IPS-NIHi11 (cell line): ENCODE data around the gene DNAH9.
A peak's percentile ranks its signal among the peaks of the same experiment; 100 is the strongest.

Experiments
- DNase-seq: peaks from one replicate; pipeline ENCODE4 v3.0.0; 2012; ENCODE audit warnings: mixed read lengths, low spot score

Gene DNAH9, protein sequence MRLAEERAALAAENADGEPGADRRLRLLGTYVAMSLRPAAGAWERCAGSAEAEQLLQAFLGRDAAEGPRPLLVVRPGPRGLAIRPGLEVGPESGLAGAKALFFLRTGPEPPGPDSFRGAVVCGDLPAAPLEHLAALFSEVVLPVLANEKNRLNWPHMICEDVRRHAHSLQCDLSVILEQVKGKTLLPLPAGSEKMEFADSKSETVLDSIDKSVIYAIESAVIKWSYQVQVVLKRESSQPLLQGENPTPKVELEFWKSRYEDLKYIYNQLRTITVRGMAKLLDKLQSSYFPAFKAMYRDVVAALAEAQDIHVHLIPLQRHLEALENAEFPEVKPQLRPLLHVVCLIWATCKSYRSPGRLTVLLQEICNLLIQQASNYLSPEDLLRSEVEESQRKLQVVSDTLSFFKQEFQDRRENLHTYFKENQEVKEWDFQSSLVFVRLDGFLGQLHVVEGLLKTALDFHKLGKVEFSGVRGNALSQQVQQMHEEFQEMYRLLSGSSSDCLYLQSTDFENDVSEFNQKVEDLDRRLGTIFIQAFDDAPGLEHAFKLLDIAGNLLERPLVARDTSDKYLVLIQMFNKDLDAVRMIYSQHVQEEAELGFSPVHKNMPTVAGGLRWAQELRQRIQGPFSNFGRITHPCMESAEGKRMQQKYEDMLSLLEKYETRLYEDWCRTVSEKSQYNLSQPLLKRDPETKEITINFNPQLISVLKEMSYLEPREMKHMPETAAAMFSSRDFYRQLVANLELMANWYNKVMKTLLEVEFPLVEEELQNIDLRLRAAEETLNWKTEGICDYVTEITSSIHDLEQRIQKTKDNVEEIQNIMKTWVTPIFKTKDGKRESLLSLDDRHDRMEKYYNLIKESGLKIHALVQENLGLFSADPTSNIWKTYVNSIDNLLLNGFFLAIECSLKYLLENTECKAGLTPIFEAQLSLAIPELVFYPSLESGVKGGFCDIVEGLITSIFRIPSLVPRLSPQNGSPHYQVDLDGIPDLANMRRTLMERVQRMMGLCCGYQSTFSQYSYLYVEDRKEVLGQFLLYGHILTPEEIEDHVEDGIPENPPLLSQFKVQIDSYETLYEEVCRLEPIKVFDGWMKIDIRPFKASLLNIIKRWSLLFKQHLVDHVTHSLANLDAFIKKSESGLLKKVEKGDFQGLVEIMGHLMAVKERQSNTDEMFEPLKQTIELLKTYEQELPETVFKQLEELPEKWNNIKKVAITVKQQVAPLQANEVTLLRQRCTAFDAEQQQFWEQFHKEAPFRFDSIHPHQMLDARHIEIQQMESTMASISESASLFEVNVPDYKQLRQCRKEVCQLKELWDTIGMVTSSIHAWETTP (N-terminal part only)

DNA sequence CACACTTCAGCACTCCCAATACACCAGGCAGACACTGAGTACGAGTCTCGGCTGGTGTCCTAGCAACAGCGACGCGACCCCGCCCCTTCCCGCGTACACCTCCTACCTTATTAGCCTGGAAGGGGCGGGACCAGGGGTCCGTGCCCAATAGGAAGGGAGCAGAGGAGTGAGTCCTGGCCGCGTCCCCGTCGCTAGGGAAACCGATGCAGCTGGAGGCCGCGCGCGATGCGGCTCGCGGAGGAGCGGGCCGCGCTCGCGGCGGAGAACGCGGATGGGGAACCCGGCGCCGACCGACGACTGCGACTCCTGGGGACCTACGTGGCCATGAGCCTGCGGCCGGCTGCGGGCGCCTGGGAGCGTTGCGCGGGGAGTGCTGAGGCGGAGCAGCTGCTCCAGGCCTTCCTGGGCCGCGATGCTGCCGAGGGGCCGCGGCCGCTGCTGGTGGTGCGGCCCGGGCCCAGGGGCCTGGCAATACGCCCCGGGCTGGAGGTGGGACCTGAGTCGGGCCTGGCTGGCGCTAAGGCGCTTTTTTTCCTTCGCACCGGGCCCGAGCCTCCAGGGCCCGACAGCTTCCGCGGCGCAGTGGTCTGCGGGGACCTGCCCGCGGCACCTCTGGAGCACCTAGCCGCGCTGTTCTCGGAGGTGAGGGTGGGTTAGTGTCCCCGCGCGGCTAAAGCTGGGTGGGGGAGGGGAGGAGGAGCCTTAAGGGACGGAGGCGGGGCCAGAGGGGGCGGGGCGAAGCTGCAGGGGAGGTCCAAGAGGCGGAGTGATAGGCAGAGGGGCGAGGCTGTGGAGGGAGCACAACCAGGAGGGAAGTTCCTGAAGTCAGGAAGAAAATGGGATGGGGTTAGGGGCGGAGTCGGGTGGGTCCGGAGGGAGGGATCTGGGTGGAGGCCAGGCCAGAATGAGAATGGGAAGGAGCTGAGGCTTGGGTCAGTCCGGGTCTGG, at the start of gene DNAH9:
Gene DNAH9 (plus strand): TSS at position 197 of the 948 bp plus-strand sequence. CDS start 29 bp downstream, at position 226.
- peak; percentile 92 for DNase-seq

DNA sequence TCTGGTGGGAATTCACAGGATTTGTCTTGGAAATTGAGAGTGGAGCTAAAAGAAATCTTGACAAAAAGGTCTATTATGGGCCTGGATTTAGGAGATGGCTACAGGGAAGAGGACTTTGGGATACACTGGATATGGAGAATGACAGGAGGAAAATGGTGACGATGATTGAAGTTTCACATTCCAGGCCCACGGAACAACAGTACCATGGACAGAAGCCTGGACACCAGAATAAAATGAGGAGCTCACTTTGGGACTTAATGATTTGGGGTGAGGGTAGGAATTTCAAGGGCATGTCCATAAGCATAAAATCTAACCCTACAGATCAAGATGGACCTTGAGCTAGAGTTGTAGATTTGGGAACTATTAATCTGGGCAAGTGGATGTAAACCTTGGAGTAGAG, 47.8 kb upstream of the DNAH9 start:
- no peak for DNase-seq

DNA sequence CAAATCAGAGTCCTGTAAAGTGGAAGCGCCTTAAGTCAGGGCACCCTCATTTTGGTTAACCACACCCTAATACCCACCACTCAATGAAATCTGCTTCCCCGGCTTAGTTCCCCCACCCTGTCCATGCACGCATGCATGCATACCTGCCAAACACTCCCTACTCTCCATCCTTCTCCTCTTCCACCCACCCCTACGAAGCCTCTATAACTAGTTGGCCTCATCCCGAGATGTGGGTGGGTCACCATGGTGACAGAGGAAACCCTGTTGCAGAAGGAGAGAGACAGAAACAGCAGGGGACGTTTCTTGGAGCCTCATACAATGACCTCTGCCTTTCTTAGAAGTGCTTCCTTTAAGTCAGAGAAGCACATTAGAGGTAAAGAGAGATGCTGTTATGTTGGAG, 46.8 kb upstream of the DNAH9 start:
- DNase-seq, result no peak

DNA sequence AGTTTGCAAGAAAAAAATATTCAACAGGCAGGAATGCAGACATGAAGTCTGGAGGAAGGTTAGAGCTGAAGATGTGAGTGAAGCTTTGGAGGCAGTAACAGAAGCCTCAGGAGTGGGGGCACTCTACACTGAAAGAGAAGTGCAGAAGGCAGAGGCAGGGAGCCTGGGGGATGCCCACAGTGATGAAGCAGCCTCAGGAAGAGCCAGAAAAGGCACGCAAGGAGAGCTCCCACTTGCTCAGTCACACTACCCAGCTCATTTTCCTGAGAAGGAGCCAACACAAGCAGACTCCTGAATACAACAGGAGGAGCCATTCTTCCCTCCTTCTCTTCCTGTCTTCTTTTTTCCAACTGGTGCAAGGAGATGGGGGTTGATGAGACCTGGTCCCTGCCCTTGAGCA, 45.1 kb upstream of the DNAH9 start:
- no peak for DNase-seq

DNA sequence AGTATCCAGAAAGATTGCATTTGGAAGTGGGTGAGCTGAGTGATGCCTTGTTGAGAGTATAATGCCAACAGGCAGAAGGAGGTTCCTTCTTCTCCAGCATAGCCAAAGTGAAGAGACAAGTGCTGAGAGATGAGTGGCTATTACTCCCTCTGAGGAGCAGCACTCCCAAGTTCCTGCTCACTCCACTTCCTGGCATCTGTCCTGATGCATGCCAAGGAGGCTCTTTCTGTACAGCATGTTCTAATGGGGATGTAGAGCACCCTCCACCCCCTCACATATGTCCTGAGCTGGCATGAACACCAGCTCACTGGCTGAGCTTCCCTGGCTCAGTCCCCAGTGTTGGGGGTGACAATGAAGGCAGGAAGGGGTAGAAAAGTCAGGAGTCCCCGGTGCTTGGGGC, 44.2 kb upstream of the DNAH9 start:
- DNase-seq, result no peak

DNA sequence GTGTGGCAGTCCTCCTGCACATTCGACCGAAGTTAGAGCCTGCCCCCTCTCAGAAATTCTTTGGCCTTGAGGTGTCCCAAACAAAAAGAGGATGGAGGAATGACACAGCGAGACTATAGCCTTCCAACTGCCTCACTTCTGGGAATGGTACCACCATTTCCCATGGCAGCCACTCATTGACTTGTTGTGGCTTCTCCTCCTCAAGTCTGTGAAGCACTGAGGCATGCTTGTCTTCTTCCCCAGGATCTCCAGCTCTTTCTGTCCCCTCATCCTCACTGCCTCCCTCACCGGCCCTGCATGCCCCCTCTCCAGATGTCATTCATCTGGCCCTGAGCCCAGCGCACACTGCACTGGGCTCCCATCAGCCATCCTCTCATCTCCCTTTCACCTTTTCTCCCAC, 43.7 kb upstream of the DNAH9 start:
- DNase-seq, result no peak

DNA sequence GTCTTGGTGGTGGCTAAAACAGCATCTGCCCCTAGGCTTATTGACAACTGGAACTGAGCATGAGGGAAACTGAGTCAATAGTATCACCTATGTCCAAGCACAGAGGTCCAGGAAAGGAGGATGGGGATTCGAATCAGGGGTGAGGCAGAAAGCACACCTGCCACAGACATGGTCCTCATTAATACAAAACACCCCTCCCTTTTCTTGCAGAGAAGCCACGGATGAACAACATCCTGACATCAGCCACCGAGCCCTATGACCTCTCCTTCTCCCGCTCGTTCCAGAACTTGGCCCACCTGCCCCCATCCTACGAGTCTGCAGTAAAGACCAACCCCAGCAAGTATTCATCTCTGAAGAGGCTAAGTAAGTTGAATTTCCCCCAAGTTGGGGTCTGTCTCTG, 42.7 kb upstream of the DNAH9 start:
- DNase-seq, result no peak

DNA sequence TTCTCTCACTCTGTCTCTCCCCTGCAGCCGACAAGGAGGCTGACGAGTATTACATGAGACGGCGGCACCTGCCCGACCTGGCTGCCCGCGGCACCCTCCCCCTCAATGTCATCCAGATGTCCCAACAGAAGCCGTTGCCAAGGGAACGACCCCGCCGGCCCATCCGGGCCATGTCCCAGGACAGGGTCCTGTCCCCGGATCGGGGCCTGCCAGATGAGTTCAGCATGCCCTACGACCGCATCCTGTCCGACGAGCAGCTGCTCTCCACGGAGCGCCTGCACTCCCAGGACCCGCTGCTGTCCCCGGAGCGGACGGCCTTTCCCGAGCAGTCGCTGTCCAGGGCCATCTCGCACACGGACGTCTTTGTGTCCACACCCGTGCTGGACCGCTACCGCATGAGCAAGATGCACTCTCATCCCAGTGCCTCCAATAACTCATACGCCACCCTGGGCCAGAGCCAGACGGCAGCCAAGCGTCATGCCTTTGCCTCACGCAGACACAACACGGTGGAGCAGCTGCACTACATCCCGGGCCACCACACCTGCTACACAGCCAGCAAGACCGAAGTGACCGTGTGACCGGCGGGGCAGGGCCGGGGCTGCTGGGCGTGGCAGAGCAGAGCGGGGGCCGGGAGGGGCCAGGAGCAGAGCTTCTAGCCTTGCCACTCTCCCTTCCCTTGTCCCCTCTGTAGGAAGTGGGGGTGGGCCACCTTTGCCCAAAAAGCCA, 40.4 kb upstream of the DNAH9 start:
- no peak for DNase-seq

DNA sequence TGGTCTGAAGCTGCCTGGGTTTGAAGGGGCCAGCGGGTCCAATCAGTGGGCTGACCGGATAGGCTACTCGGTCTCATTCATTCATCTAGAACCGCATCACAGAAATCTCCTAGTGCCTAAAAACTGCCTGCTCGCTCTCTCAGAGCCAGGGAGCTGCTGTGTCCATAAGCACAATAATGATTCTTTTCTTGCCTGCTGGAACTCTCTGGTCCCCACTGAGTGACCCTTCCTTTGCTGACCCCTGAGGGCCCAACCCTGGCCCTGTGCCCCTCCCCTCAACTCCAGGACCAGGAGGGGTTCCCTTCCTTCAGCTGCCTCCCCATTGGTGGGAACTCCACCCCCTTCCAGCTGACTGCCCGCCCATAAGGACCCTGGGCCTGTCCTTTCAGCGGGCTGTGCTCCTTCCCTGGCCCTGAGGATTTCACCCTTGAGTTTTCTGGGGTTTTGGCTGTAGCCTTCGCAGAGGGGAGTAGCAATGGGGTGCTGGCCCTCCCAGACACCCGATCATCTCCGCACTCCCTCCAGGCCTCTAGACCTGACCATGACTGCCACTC, 39.5 kb upstream of the DNAH9 start:
- peak; percentile 22 for DNase-seq

DNA sequence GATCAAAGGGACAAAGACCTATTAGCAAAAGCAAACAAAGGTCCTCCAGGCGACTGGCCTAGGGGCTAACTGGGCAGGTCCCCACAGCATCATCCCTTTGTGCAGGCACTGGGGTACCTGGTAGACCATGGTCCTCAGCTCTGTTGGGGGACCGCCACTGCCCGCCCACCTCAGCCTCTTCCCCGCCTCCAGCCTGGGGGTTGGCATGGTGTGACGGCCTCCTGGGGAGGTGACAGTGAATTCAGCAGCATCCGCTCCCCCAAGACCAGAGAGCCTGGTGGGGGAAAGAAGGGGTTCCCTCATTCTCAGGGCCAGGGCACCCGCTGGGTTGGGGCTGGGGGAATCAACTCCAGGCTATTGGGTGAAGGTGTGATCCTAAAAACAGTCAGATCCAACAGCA, 38.7 kb upstream of the DNAH9 start:
- no peak for DNase-seq

DNA sequence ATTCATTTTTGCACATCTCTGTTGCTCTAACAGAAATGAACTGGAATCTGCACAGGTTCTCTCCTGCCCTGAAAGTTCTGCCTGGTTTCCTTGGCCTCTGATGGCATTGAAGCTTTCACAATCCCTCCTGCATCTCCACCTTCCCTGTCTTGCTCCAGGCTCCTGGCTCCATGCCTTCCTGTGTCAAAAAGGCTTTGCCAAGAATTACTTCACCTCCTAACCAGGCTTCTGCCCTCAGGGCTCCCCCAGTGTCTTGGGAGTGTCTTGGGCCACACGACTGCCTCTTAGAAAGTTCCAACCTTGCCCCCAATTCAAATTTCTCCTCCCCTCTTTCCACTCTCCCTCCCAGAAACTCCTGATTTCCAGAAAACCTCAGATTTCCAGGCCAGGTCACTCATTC, 37.0 kb upstream of the DNAH9 start:
- DNase-seq, result no peak

DNA sequence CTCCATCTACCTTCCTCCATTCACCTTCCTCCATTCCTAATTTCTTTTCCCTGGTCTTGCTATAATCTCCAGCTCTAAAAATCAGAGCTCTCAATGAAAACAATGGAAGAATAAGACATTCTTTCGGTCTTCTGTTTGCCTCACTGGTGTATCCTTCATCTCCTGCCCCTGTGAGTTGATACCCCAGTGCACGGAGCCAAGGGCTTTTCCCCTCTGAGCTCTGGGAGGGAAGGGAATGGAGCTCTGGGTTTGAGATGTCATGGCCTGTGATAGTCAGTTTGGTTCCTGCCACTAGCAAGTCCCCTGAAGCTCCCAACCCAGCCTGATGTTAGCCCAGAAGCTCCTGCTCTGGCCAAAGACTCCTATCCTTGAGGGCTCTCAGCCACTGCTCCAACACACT, 36.6 kb upstream of the DNAH9 start:
- no peak for DNase-seq

DNA sequence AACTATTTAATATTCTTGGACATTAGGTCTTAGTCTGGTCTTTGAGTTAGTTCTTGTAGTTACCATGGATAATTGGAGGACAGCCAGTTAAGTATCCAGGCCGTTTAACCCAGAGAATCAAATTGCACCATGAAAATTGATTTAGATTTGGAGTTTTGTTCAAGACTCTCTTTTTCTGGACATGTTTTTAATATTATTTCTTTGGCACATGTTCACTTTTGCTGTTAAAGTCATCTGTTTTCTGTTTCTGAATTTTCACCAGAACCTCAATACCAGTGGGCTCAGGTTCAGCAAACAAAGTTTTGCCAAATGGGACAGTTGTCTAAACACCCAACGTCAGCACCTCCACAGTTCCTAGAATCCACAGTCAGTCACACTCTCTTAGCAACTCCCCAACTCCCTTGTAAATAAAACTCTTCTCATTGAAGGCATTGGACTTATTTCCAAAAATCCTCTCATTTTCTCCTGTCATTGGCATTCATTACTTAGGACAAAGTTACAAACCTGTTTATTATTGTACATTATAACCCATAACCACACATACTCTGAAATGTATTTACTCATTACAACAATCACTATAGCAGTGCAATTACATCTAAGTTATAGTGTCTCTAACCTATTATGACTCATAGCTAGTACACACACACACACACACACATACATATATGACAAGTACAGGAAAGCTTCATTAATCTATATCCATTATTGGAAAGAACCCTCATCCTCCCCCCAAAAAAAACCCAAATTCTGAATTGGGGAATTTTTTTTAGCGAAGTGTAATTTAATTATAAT, 33.5 kb upstream of the DNAH9 start:
- DNase-seq, result no peak

DNA sequence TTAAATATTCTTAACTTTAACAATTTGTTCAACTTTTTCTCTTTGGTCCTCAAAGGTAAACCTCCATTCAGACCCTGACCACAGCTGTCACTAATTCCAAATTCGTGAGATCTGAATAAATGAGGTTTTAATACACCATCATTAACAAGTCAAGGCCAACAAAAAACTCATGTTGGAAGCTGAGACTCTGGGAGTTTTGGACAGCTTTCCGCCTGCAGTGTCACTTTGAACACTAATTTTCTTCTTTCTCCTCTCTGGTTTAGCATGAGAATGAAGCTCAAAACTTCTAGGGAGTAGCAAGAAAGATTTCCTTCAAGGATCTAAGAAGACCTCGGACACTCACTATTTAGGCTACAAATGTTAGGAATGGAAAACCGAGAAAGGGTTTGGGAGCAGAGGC, 32.7 kb upstream of the DNAH9 start:
- DNase-seq, result no peak

DNA sequence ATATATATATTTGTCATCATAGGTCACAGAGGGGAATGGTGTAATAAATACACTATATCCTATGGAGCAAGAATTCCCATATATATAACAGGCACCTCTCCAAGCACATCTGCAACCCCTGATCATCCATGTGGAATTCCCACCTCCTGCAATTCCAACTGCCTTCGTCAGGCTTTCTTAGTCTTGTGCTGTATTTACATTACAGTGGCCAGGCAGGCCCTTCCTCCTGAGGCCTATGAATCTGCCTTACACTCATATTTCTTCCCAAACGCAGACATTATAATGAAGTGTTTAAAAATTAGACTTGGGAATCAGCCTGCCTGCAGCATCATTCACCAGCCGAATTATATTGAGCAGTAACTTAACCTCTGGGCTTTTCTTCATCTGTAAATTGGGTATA, 19.3 kb upstream of the DNAH9 start:
- DNase-seq, result no peak

DNA sequence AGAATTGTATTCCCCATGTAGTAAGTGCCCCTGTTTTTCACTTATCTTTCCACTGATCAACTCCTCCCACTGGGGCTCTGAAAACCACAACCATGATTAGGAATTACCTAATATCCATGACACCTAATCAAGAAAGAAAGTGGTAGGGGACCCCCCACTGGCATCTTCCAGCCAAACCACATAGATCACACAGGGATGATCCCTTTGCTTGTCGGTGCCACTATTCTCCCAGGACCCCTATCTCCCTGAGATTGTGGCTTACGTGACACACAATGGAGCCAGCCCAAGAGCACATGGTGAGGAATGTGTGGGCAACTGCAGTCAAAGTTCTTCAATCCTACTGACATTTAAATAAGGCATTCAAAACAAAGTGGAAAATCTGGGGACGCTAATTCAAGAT, 17.6 kb upstream of the DNAH9 start:
- no peak for DNase-seq

DNA sequence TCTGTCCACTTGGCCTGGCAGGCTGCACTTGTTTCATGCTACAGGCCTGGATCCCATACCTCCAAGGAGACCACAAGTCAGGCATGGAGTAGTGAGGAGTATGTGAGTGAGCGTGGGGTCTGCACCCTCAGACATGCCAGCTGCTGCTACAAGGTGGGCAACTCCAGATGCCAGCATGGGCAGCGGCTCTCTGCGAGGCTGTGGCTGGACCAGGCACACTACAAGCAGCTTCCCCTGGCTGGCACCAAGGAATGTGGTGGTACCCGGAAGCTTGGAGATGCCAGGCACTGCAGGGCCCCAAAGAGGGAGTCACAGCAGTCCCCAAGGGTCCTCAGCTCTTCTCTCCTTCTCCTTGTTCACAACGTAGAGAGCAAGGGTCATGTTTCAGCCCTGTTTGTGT, 16.1 kb upstream of the DNAH9 start:
- no peak for DNase-seq

DNA sequence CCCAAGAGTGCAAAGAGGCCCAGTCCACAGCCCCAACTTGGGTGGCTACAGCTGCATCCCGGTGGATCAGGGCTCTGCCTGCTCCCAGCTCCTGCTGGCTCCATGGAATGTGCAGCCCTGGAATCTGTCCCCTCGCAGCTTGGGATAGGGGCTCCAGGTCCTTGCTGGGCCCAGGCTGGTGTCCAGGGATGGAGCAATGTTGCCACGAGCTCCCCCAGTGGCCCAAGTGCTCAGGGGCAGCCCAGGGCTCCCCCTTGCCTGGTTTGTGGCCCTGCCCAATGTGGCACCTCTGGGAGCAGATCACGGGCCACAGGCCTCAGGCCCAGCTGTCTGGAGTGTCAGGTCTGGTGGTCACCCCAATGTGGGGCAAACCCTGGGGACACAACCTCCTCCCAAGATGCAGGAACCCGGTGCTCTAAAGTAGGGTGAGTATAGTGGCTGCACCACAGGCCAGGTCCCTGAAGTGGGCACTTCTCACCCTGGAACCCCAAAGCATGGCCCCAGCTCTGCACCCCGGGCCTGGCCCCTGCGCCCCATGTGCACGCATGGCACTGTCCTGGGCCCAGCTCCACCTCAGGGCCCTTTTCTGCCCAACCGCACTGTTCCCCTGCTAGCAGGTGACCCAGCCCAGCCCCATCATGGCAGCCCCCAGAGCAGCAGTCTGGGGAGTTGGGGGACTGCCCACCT, 14.8 kb upstream of the DNAH9 start:
- no peak for DNase-seq

DNA sequence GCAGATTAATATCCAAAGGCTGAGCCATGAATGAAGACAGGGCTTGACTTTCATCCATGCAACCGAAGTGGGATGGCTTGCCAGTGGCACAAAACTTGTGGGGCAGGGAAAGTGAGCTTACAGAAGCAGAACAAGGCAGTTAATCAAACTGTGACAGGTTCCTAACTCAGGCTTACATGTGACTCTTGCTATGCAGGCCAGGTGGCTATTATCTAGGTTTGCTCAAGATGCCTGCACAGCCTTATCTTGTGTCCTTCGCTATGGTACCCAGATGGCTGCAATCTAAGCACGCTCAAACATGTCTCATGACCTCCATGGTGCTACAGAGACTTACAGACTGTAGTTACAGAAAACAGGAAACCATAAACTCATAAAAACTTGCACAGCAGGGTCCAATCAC, 8.6 kb upstream of the DNAH9 start:
- no peak for DNase-seq
